Heart right ventricle (tissue), 16 donors: ENCODE measurements around the gene PRKAG2. TPM values are rescaled to one million over a fixed set of nuclear protein-coding genes. Genes with fewer than 3 reads are reported as not detected.

Experiments
- ATAC-seq, 8 donors: fragments of 200-7000 bp; cut with Tn5 transposase; one replicate each; pipeline ENCODE4 v1.9.1; 2020; ENCODE audit warnings: mild to moderate bottlenecking in 8 of 8, moderate library complexity in 8 of 8, moderate number of reproducible peaks in 1 of 8
- DNase-seq, 2 donors: peaks; one replicate each; pipeline ENCODE4 v3.0.0-alpha.2; 2020
- H3K27ac ChIP-seq, 10 donors: fragments of 200-600 bp; sonication (generic) in 2 of 10; one replicate each; pipeline versions ENCODE4 v1.5.0 to v1.8.0; 2020 to 2022; ENCODE audit warnings: mild to moderate bottlenecking in 3 of 10
- H3K27me3 ChIP-seq, 7 donors: fragments of 200-600 bp; one replicate each; pipeline ENCODE4 v1.8.0; 2021 to 2022; ENCODE audit warnings: mild to moderate bottlenecking in 2 of 7
- H3K36me3 ChIP-seq, 9 donors: fragments of 200-600 bp; sonication (generic) in 1 of 9; one replicate each; pipeline versions ENCODE4 v1.5.0 to v1.8.0; 2020 to 2022; ENCODE audit warnings: mild to moderate bottlenecking in 2 of 9
- H3K4me1 ChIP-seq, 9 donors: fragments of 200-600 bp; sonication (generic) in 1 of 9; one replicate each; pipeline versions ENCODE4 v1.5.0 to v1.8.0; 2020 to 2022; ENCODE audit warnings: mild to moderate bottlenecking in 4 of 9
- H3K4me3 ChIP-seq, 10 donors: fragments of 200-600 bp; sonication (generic) in 2 of 10; one replicate each; pipeline versions ENCODE4 v1.5.0 to v1.8.0; 2020 to 2022; ENCODE audit warnings: mild to moderate bottlenecking in 7 of 10, moderate library complexity in 2 of 10
- H3K9me3 ChIP-seq, 11 donors: fragments of 200-600 bp in 10 of 11; sonication (generic) in 2 of 11; one replicate each; pipeline versions ENCODE4 v1.5.0 to v1.8.0; 2013 to 2022; ENCODE audit warnings: mild to moderate bottlenecking in 2 of 11, control low read depth in 1 of 11, moderate library complexity in 1 of 11
- WGBS, 2 donors: extraction: QIAGEN DNeasy Blood & Tissue Kit; methylation state at CpG; one replicate each; pipeline ENCODE4 v1.1.7; 2013; ENCODE audit warnings: inconsistent platforms in 1 of 2; 5-methylcytosine and 5-hydroxymethylcytosine counted together
- intact Hi-C, 10 donors: fragments of 100-400 bp; cut with DNase I; formaldehyde crosslinking; loops; one replicate each; pipeline versions ENCODE4 v1.11.1 to v1.14.2; 2022
- polyA plus RNA-seq, 2 donors: library from polyadenylated mRNA; stranded (reverse); fragments of 200-250 nt; gene quantifications; one replicate each; pipeline ENCODE4 v1.2.3, GENCODE V29; 2013
- total RNA-seq, 10 donors: library from RNA; stranded (reverse); fragmentation: NEBNext Ultra II Directional in 3 of 10; extraction: Animal tissue kit (Norgen Biotek cat#: 25700) in 3 of 10; gene quantifications; one replicate each; pipeline versions ENCODE4 v1.2.1 to v1.2.4, GENCODE V29; 2021 to 2023
- TF ChIP-seq, protein P1 (sequence below), 9 donors: fragments of 200-600 bp; sonication (generic) in 2 of 9; IDR thresholded peaks; one replicate each; pipeline versions ENCODE4 v1.5.0 to v1.8.0; 2021 to 2022; ENCODE audit warnings: antibody characterized with exemption in 9 of 9, mild to moderate bottlenecking in 5 of 9, moderate library complexity in 1 of 9
- donor health status: Arrhythmogenic right ventricular cardiomyopathy.
- donor health status: ischemic (EF 13 %, LVEDD 7.1; RV severe dilation, severe dysfunction).
- donor health status: healthy with polysubstance abuse.
- donor health status: DM: no; HTN: yes; CAD: no.
- donor health status: DM: no; HTN: no; CAD: no.
- donor health status: ischemic (EF 25% LVEDD 6.9; RV normal size, moderate dysfunction).
- donor health status: ischemic (EF 25% LVEDD 5.7; RV mildly dilated, moderate dysfunction).
- donor health status: healthy.
- donor health status: DM: yes; HTN: yes; CAD: no.
- donor health status: Ischemic cardiomyopathy.
- donor health status: ischemic (EF 35%, LVEDD 5.7; RV mildly dilated, moderate dysfunction).
- donor health status: nonischemic (EF 11% LVEDD 7.7; RV severe dilation, severe dysfunction).
- donor health status: DM: yes; HTN: yes; CAD: no.
- donor health status: PGD.
- donor health status: ischemic (EF 29% LVEDD 5.4; RV normal size, mild dysfunction).
- donor health status: nonischemic (EF 23%, LVEDD 6.1; RV moderate dilation, normal function).

Gene PRKAG2
- total and polyA plus RNA-seq, 12 donors, result 52.4 to 156 (median 114) TPM

DNA sequence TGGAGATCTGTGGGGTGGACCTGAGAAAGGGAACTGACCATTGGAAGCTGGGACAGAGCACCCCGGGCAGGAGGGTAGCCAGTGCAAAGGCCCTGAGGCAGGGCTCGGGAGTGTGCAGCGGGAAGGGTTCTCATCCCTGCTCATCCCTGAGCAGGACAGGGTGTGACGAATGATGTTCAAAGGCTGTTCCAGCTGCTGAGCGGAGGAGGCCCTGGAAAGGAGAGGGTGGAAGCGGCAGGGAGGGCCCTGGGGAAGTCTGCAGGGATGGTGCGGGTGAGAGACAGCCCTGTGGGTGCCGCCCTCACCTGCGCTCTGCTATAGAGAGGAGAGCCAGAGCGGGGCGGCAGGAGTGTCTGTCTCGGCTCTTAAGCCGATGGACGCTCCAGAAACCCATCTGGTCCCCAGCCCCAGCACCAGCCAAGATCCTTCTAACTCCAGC is 43.7 kb downstream of the PRKAG2 start:
- Histone ChIP-seq H3K4me3 (no peak overlapping the region), H3K27me3 (no peaks in the 10 kb centered on the region), H3K27ac (no peak overlapping the region), H3K36me3 (no peaks in the 10 kb centered on the region), H3K4me1 (peaks cover 0 to 14% (median 0%) of the 10 kb centered on the region in 9 donors), H3K9me3 (no peaks in the 10 kb centered on the region)
- 89 to 94% methylated on average over 14 of the region's 14 CpGs for WGBS, 2 donors
- intact Hi-C loops, result no loop called here
- TF ChIP-seq, protein P1, sequence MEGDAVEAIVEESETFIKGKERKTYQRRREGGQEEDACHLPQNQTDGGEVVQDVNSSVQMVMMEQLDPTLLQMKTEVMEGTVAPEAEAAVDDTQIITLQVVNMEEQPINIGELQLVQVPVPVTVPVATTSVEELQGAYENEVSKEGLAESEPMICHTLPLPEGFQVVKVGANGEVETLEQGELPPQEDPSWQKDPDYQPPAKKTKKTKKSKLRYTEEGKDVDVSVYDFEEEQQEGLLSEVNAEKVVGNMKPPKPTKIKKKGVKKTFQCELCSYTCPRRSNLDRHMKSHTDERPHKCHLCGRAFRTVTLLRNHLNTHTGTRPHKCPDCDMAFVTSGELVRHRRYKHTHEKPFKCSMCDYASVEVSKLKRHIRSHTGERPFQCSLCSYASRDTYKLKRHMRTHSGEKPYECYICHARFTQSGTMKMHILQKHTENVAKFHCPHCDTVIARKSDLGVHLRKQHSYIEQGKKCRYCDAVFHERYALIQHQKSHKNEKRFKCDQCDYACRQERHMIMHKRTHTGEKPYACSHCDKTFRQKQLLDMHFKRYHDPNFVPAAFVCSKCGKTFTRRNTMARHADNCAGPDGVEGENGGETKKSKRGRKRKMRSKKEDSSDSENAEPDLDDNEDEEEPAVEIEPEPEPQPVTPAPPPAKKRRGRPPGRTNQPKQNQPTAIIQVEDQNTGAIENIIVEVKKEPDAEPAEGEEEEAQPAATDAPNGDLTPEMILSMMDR (IDR thresholded peaks at IDR 0.05), result no peak
- no peak for ATAC-seq
- no peak for DNase-seq

- Histone ChIP-seq H3K36me3 (no peaks in the 10 kb centered on the region), H3K27ac (no peak overlapping the region), H3K4me3 (no peak overlapping the region), H3K27me3 (no peaks in the 10 kb centered on the region), H3K9me3 (no peaks in the 10 kb centered on the region), H3K4me1 (peaks cover 0 to 8% (median 0%) of the 10 kb centered on the region in 9 donors)
- TF ChIP-seq, protein P1 (IDR thresholded peaks at IDR 0.05), result no peak
- WGBS, 2 donors, result 95% methylated on average over 11 of the region's 11 CpGs
- intact Hi-C loops, result no loop called here
- ATAC-seq, result peak in 1 of 8 donors; percentile 36
- no peak for DNase-seq
Observed at GRCh38 chr7:151832656-151833055, 44.3 kb downstream of the PRKAG2 start.

DNA sequence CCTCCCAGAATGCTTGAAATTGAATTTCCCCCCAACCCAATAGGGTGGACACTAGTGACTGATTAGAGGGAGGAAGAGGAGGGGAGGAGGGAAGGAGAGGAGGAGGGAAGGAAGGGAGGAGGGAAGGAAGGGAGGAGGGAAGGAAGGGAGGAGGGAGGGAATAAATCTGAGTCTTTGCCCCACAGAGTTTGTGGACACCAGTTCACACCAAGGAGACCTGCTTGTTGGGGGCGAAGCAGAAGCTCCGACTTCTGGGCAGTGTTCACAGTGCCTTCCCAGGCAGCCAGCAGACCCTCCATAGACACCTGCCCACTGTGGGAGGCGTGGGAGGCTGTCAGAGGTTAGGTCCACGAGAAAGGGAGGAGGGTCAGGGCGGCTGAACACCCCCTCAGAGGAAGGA is 44.8 kb downstream of the PRKAG2 start:
- Histone ChIP-seq H3K27ac (no peak overlapping the region), H3K4me1 (peaks cover 0 to 3% (median 0%) of the 10 kb centered on the region in 9 donors), H3K27me3 (no peaks in the 10 kb centered on the region), H3K9me3 (no peaks in the 10 kb centered on the region), H3K36me3 (no peaks in the 10 kb centered on the region), H3K4me3 (no peak overlapping the region)
- DNase-seq (no peak), ATAC-seq (no peak)
- intact Hi-C loops, result no loop called here
- WGBS, 2 donors, result 78 to 90% methylated on average over 5 of the region's 5 CpGs
- TF ChIP-seq, protein P1 (IDR thresholded peaks at IDR 0.05), result no peak

- H3K9me3 ChIP-seq, result no peaks in the 10 kb centered on the region
- no peak overlapping the region for H3K4me3 ChIP-seq
- 87 to 88% methylated on average over 13 of the region's 13 CpGs for WGBS, 2 donors
- no peak overlapping the region for H3K27ac ChIP-seq
- peaks cover 0 to under 1% (median 0%) of the 10 kb centered on the region in 9 donors for H3K4me1 ChIP-seq
- intact Hi-C loops, result no loop called here
- H3K36me3 ChIP-seq, result no peaks in the 10 kb centered on the region
- DNase-seq (no peak), ATAC-seq (no peak)
- TF ChIP-seq, protein P1 (IDR thresholded peaks at IDR 0.05), result no peak
- no peaks in the 10 kb centered on the region for H3K27me3 ChIP-seq
Observed at GRCh38 chr7:151831606-151832005, 45.3 kb downstream of the PRKAG2 start.
